CD4-positive, alpha-beta T cell (primary cell): ENCODE measurements around the gene WIPF1. TPM values are rescaled to one million over a fixed set of nuclear protein-coding genes. Genes with fewer than 3 reads are reported as not detected.

Experiments used
- ATAC-seq: fragments of 200-7000 bp; cut with Tn5 transposase; one replicate; pipeline ENCODE4 v1.10.0; 2022; ENCODE audit warnings: mild to moderate bottlenecking; ENCODE audit not compliant: poor library complexity
- CTCF ChIA-PET: fragments of 350-600 bp; sonication (Branson Sonifier 250); formaldehyde crosslinking; loops from one replicate; lab custom pipeline; 2021; ENCODE audit warnings: antibody characterized with exemption, inconsistent platforms; lab: Charles Lee
- POLR2A ChIA-PET: fragments of 350-600 bp; sonication (Branson Sonifier 250); formaldehyde crosslinking; loops from one replicate; lab custom pipeline; 2021; ENCODE audit warnings: antibody characterized with exemption, inconsistent platforms; lab: Charles Lee
- DNase-seq, 14 experiments: peaks; one replicate each; pipeline ENCODE4 v3.0.0-alpha.2; 2013 to 2020; ENCODE audit warnings: mixed read lengths in 2 of 14
- H3K27ac ChIP-seq, 2 donors: one replicate each; pipeline versions ENCODE4 v1.5.1 to v1.7.0; 2013; ENCODE audit warnings: low read length in 2 of 2, low read depth in 1 of 2, mild to moderate bottlenecking in 1 of 2
- H3K27me3 ChIP-seq, 2 experiments: 1 replicate in 1 of 2; 2 replicates in 1 of 2; pipeline versions ENCODE4 v1.6.1 to v1.7.0; 2013; ENCODE audit warnings: low read length in 2 of 2, control low read depth in 1 of 2, mild to moderate bottlenecking in 1 of 2, moderate library complexity in 1 of 2; ENCODE audit not compliant: insufficient read depth in 2 of 2, control insufficient read depth in 1 of 2
- H3K36me3 ChIP-seq: one replicate; pipeline ENCODE4 v1.6.1; 2013; ENCODE audit warnings: low read length, control low read depth; ENCODE audit not compliant: insufficient read depth
- H3K4me1 ChIP-seq: one replicate; pipeline ENCODE4 v1.6.1; 2013; ENCODE audit warnings: low read length, control low read depth; ENCODE audit not compliant: insufficient read depth
- H3K4me3 ChIP-seq: one replicate; pipeline ENCODE4 v1.5.1; 2013; ENCODE audit warnings: mild to moderate bottlenecking, low read length, moderate library complexity
- H3K9me3 ChIP-seq, 2 experiments: 1 replicate in 1 of 2; 2 replicates in 1 of 2; pipeline versions ENCODE4 v1.6.1 to v1.7.0; 2013; ENCODE audit warnings: low read length in 2 of 2, mild to moderate bottlenecking in 2 of 2, control low read depth in 1 of 2, moderate library complexity in 1 of 2; ENCODE audit not compliant: control insufficient read depth in 1 of 2, insufficient read depth in 1 of 2
- H3K27ac Mint-ChIP-seq: one replicate; pipeline ENCODE4 v1.8.0; 2020; ENCODE audit warnings: mixed read lengths
- H3K27me3 Mint-ChIP-seq: one replicate; pipeline ENCODE4 v1.8.0; 2021; ENCODE audit warnings: mixed read lengths
- H3K36me3 Mint-ChIP-seq: one replicate; pipeline ENCODE4 v1.8.0; 2021; ENCODE audit warnings: low read depth, mixed read lengths
- H3K4me1 Mint-ChIP-seq: one replicate; pipeline ENCODE4 v1.8.0; 2021; ENCODE audit warnings: low read depth, mixed read lengths
- H3K4me3 Mint-ChIP-seq: one replicate; pipeline ENCODE4 v1.8.0; 2020; ENCODE audit warnings: mild to moderate bottlenecking, mixed read lengths
- H3K9me3 Mint-ChIP-seq: one replicate; pipeline ENCODE4 v1.8.0; 2020; ENCODE audit warnings: mixed read lengths
- intact Hi-C, 2 experiments: fragments of 100-400 bp; cut with DNase I in 1 of 2; cut with micrococcal nuclease in 1 of 2; formaldehyde crosslinking; loops; one replicate each; pipeline versions ENCODE4 v1.15.1 to v1.9.0; 2023 to 2025; cut with DNase I, micrococcal nuclease
- total RNA-seq, 174 experiments: library from RNA in 2 of 174; stranded (reverse) in 2 of 174; gene quantifications; one replicate each; pipeline ENCODE4 v1.2.3 and lab custom pipeline; 2021 to 2026
- TF ChIP-seq, protein P1 (sequence below): fragments of 200-600 bp; IDR thresholded peaks from one replicate; pipeline ENCODE4 v1.8.0; 2022; ENCODE audit warnings: antibody characterized with exemption, mild to moderate bottlenecking

WIPF1 gene
- total RNA-seq, 2 experiments from 2014 or later, result 237 to 264 TPM

DNA sequence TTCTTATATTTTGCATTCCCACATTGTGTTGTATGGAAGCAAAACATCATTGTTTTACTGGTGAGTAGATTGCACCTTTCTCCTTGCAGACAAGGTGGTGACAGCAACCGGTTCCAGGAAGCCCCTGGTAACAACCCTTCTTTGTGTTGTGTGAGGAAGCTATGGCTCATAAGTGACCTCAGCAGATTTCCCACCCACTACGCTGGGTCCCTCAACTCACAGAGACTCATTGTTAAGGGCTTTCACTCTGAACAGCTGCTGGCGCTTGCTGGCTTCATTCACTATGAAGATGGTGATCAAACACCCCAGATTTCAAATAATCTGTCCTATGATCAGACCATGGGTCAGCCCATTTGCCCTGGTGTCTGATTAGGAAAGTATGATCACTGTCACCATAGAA is 53.4 kb downstream of the WIPF1 start:
- TF ChIP-seq, protein P1, sequence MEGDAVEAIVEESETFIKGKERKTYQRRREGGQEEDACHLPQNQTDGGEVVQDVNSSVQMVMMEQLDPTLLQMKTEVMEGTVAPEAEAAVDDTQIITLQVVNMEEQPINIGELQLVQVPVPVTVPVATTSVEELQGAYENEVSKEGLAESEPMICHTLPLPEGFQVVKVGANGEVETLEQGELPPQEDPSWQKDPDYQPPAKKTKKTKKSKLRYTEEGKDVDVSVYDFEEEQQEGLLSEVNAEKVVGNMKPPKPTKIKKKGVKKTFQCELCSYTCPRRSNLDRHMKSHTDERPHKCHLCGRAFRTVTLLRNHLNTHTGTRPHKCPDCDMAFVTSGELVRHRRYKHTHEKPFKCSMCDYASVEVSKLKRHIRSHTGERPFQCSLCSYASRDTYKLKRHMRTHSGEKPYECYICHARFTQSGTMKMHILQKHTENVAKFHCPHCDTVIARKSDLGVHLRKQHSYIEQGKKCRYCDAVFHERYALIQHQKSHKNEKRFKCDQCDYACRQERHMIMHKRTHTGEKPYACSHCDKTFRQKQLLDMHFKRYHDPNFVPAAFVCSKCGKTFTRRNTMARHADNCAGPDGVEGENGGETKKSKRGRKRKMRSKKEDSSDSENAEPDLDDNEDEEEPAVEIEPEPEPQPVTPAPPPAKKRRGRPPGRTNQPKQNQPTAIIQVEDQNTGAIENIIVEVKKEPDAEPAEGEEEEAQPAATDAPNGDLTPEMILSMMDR, result no peak
- Histone ChIP-seq H3K9me3 (no peaks in the 10 kb centered on the region), H3K4me3 (no peak overlapping the region), H3K4me1 (peaks cover 2% of the 10 kb centered on the region), H3K36me3 (no peaks in the 10 kb centered on the region), H3K27ac (no peak overlapping the region), H3K27me3 (no peaks in the 10 kb centered on the region)
- Mint-ChIP-seq H3K36me3 (peaks cover 4% of the 10 kb centered on the region), H3K4me3 (no peak overlapping the region), H3K27ac (no peak overlapping the region), H3K27me3 (no peaks in the 10 kb centered on the region), H3K9me3 (peaks cover 3% of the 10 kb centered on the region), H3K4me1 (peaks cover 4% of the 10 kb centered on the region)
- CTCF ChIA-PET, result no interaction called here
- intact Hi-C loops, result no loop called here
- ATAC-seq, result no peak
- POLR2A ChIA-PET, result no interaction called here
- DNase-seq, result no peak

DNA sequence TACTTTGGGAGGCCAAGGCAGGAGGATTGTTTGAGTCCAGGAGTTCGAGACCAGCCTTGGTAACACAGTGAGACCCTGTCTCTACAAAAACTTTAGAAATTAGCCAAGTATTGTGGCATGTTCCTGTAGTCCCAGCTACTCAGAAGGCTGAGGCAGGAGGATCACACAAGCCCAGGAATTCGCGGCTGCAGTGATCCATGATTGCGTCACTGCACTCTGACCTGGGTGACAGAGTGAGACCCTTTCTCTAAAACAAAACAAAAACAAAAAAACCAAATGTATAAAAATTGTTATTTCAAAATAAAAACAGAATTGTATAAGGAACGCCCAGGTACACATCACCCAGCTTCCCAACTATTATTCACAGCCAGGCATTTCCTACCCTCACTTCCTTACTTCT is 56.7 kb downstream of the WIPF1 start:
- H3K27ac Mint-ChIP-seq, result no peak overlapping the region
- Histone ChIP-seq H3K36me3 (no peaks in the 10 kb centered on the region), H3K27ac (no peak overlapping the region), H3K4me3 (no peak overlapping the region), H3K4me1 (peaks cover 6% of the 10 kb centered on the region), H3K9me3 (no peaks in the 10 kb centered on the region), H3K27me3 (no peaks in the 10 kb centered on the region)
- POLR2A ChIA-PET, result no interaction called here
- TF ChIP-seq, protein P1, result no peak
- H3K9me3 Mint-ChIP-seq, result no peaks in the 10 kb centered on the region
- H3K36me3 Mint-ChIP-seq, result no peaks in the 10 kb centered on the region
- H3K27me3 Mint-ChIP-seq, result peaks cover 4% of the 10 kb centered on the region
- DNase-seq, result no peak
- no peaks in the 10 kb centered on the region for H3K4me1 Mint-ChIP-seq
- intact Hi-C loops, result no loop called here
- no peak for ATAC-seq
- H3K4me3 Mint-ChIP-seq, result no peak overlapping the region
- CTCF ChIA-PET, result interaction anchor here (0.8 kb wide), 1 partner anchor 81 kb away, joined by 4 read pairs; no protein-coding TSS in a partner anchor

DNA sequence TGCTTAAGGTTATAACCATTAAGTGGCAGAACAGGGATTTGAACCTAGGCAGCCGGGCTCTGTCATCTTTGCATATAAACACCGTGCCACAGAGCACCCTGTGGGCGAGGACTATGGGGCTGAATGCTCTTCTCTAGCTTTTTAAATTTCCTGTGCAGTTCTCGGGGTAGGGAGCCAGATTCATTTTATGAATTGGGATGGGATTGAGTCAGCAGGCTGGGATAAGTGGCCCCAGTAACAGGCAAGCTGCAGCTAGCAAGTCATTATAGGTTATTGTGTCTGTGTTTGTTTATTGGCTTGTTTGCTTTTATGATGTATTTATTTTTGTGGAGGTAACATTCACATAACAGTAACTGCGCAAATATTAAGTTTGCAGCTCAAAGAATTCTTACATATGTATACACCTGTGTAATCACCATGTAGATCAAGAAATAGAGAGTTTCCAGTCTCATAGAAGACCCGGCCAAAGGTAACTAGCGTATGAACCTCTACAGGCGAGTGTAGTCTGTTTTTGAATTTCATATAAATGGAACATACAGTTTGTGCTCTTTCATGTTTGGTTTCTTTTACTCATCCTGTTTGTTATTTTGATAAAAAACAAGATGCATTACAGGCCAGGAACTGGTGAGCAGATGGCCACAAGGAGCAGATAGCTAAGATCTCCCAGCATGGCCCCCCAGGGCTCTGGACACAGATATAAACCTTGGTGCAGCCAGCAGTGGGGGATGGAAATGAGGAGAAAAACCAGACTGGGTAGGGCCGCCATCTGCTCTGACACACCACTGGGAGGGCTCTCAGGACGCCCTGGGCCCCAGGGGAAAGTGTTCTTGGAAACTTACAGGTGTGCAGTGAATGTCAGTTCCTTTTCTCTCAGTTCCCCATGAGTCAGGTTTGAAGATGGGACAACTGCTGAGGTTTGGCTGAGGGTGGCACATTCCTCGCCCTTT is 61.6 kb downstream of the WIPF1 start:
- Mint-ChIP-seq H3K4me1 (no peaks in the 10 kb centered on the region), H3K27ac (no peak overlapping the region), H3K4me3 (no peak overlapping the region), H3K9me3 (no peaks in the 10 kb centered on the region), H3K27me3 (peaks cover 7% of the 10 kb centered on the region), H3K36me3 (no peaks in the 10 kb centered on the region)
- ChIA-PET CTCF (interaction anchor here (1.0 kb wide), 1 partner anchor 10 kb away, joined by 3 read pairs; no protein-coding TSS in a partner anchor), POLR2A (interaction anchor here (1.4 kb wide), 1 partner anchor 76 kb away, joined by 3 read pairs; no protein-coding TSS in a partner anchor)
- H3K4me1 ChIP-seq, result peaks cover 6% of the 10 kb centered on the region
- no peaks in the 10 kb centered on the region for H3K36me3 ChIP-seq
- intact Hi-C loops, result no loop called here
- TF ChIP-seq, protein P1, result no peak
- no peak for DNase-seq
- H3K27ac ChIP-seq, result no peak overlapping the region
- peaks cover 0 to 4% of the 10 kb centered on the region in 2 experiments for H3K27me3 ChIP-seq
- H3K4me3 ChIP-seq, result no peak overlapping the region
- no peaks in the 10 kb centered on the region for H3K9me3 ChIP-seq
- no peak for ATAC-seq
